H1 (cell line): Measurements from ENCODE around the gene DOCK1.

Source experiments
- CBX8 ChIP-seq: fragments of 300-800, 300-1000 bp; sonication (generic); IDR thresholded peaks from 2 replicates; pipeline ENCODE4 v1.7.1; 2016; ENCODE audit warnings: low read depth, low read length, borderline replicate concordance
- CEBPB ChIP-seq: IDR thresholded peaks from 2 replicates; pipeline ENCODE4 v1.6.1; 2012; ENCODE audit warnings: low read depth, low read length
- CTCF ChIP-seq, 3 experiments: IDR thresholded peaks; 1 replicate in 2 of 3; 2 replicates in 1 of 3; pipeline versions ENCODE4 v1.5.1 to v1.6.1; 2011; ENCODE audit warnings: low read length in 3 of 3, mild to moderate bottlenecking in 3 of 3, inconsistent platforms in 2 of 3, low read depth in 1 of 3, moderate library complexity in 1 of 3; ENCODE audit not compliant: insufficient read depth in 1 of 3; ENCODE audit errors: control extremely low read depth in 1 of 3
- E2F6 ChIP-seq: IDR thresholded peaks from 2 replicates; pipeline ENCODE4 v1.6.1; 2012; ENCODE audit warnings: inconsistent platforms
- EZH2 ChIP-seq: fragments of 200-600 bp; sonication (generic); IDR thresholded peaks from 2 replicates; pipeline ENCODE4 v1.7.1; 2012; ENCODE audit warnings: low read depth, mild to moderate bottlenecking, moderate library complexity, low read length, inconsistent platforms; ENCODE audit not compliant: severe bottlenecking
- POLR2A ChIP-seq, 2 experiments: IDR thresholded peaks; 1 replicate in 1 of 2; 2 replicates in 1 of 2; pipeline ENCODE4 v1.6.1; 2011; ENCODE audit warnings: low read depth in 2 of 2, low read length in 2 of 2, mild to moderate bottlenecking in 2 of 2; ENCODE audit errors: control extremely low read depth in 1 of 2

DNA sequence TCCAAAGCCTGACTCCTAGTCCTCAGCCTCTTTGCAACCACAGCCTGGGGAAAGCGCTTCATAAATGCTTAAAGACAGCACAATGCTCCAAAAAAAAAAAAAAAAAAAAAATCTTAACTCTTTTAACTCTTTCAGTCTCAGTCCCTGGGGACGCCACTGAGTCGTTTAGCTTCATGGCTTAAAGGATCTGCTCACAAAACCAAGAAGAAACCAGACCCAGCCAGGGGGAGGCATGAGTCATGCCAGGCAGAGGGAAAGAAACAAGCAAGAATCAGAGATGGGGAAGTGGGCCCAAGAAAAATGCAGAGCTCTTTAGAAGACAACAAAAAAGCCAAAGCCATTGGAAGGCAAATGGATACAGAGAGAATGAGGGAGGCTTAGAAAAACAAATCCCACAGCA, 32.5 kb upstream of the DOCK1 start:
- no peak for TF ChIP-seq EZH2
- no peak for TF ChIP-seq CBX8
- no peak for TF ChIP-seq E2F6
- TF ChIP-seq CEBPB: no peak
- no peak for TF ChIP-seq POLR2A (IDR thresholded peaks at IDR 0.05; ENCODE audit: control extremely low read depth in 1 of 2, low read depth in 2 of 2, low read length in 2 of 2)
- 0 out of 4 replicates have a peak, but pooled peaks of 1 of the 3 experiments have one; percentile 3 for TF ChIP-seq CTCF (IDR thresholded peaks at IDR 0.05; ENCODE audit: control extremely low read depth in 1 of 3, insufficient read depth in 1 of 3, low read depth in 1 of 3, low read length in 3 of 3)
